ENCODE data around the gene TKT.

DNA sequence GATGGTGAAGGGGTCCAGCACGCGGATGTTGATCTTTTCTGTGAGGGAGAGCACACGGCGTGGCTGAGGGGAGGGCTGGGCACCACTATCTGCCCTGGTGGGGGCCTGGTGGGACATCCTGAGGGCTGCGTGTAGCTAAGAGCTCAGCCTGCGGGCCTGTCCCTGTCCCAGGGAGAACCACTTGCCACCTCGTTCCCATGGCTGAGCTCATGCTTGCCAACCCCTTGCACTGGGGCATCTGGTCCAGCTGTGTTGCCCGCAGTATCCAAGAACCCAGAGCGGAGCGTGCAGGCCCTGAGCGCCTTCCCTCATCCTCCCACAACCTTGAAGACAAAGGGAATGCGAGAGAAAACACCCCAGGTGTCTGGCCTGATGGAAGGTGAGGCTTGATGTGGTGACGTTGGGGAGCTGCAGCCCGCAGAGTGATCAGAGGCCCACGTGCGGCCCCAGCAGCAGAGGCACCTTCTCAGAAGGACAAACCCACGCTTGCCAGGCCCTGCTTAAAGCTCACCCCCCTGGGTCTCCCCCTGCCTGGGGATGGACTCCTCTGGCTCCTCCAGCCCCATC is 28.9 kb downstream of the TKT start:
- TF ChIP-seq, protein P1, sequence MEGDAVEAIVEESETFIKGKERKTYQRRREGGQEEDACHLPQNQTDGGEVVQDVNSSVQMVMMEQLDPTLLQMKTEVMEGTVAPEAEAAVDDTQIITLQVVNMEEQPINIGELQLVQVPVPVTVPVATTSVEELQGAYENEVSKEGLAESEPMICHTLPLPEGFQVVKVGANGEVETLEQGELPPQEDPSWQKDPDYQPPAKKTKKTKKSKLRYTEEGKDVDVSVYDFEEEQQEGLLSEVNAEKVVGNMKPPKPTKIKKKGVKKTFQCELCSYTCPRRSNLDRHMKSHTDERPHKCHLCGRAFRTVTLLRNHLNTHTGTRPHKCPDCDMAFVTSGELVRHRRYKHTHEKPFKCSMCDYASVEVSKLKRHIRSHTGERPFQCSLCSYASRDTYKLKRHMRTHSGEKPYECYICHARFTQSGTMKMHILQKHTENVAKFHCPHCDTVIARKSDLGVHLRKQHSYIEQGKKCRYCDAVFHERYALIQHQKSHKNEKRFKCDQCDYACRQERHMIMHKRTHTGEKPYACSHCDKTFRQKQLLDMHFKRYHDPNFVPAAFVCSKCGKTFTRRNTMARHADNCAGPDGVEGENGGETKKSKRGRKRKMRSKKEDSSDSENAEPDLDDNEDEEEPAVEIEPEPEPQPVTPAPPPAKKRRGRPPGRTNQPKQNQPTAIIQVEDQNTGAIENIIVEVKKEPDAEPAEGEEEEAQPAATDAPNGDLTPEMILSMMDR (IDR thresholded peaks at IDR 0.05; ENCODE audit: insufficient read depth, low read length): no peak
- TF ChIP-seq POLR2AphosphoS5 (IDR thresholded peaks at IDR 0.05; ENCODE audit: low read depth) (no peak; the same call in 1 of the 2 replicates), GABPA (IDR thresholded peaks at IDR 0.05; ENCODE audit: low read depth) (no peak), SPI1 (IDR thresholded peaks at IDR 0.05; ENCODE audit: borderline replicate concordance, low read depth) (no peak)

All from HL-60 (cell line).